ENCODE data around the gene FGF4.

DNA sequence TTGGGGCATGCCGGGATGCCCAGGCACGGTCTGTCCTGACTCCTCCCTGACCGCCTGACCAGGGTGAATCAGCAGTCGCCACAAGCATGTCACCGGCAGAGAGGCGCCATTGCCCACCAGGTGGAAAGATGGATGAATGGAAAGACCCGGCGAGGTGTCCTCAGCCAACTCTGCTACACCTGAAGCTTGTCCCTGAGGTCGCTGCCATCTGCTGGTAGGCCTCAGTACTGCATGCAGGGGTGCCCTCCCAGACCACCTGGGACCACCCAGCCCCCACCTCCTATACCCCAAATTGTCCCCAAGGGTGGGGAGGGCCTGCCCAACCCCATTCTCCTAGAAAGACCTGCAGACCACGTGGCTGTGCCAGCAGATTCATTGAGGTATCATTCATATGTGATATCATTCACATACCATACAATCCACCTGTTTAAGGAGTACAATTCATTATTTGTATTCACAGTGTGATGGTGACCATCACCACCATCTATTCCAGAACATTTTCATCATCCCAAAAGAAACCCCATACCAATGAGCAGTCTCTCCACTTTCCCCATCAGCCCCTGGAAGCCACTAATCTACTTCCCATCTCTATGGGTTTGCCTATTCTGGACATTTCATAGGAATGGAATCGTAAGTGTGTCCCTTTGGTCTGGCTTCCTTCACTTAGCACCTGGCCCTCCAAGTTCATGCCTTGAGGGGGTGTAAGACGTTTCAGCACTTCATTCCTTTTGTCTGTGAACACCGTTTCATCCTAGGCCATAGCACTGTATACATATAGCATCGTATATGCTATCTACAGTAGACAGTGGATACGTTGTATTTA is 26.6 kb upstream of the FGF4 start:
- TF ChIP-seq POLR2A (IDR thresholded peaks at IDR 0.05; ENCODE audit: low read length) (no peak), GATA1 (IDR thresholded peaks at IDR 0.05; ENCODE audit: low read depth, low read length) (no peak)

Data from erythroblast (primary cell).